AG04449 (cell line): ENCODE data around the gene RAD9A.
A peak's percentile ranks its signal among the peaks of the same experiment; 100 is the strongest.

ENCODE experiments used
- CTCF ChIA-PET: fragments of 350-600 bp; formaldehyde crosslinking; extraction: SDS; loops from one replicate; lab custom pipeline; 2021; ENCODE audit warnings: antibody characterized with exemption; lab: Yijun Ruan, JAX
- POLR2A ChIA-PET: fragments of 400-600, 350-600 bp; formaldehyde crosslinking; extraction: SDS; loops from one replicate; lab custom pipeline; 2020; ENCODE audit warnings: antibody characterized with exemption, inconsistent platforms; lab: Yijun Ruan, JAX
- DNase-seq: peaks from one replicate; pipeline ENCODE4 v3.0.0-alpha.2; 2010; ENCODE audit warnings: low read depth, low spot score
- H3K4me3 ChIP-seq: 2 replicates; pipeline ENCODE4 v1.5.1; 2011; ENCODE audit warnings: low read depth, mild to moderate bottlenecking, control low read depth, low read length
- CTCF ChIP-seq: IDR thresholded peaks from one replicate; pipeline ENCODE4 v1.5.1; 2011; ENCODE audit warnings: mild to moderate bottlenecking, moderate library complexity, low read length, control low read depth, inconsistent platforms; ENCODE audit not compliant: insufficient read depth; ENCODE audit errors: missing control alignments

RAD9A gene

GRCh38 chr11:67366546-67366945 lies 25.2 kb upstream of the RAD9A start:
- ChIA-PET POLR2A (no interaction called here), CTCF (interaction anchor here (41.2 to 47.5 kb wide), 2 partner anchors 2 to 14 kb away, joined by 2108 read pairs; partner anchors contain the start of genes CLCF1, POLD4, PPP1CA and RAD9A)
- no peak for DNase-seq
- no peak for TF ChIP-seq CTCF
- no peak overlapping the region for H3K4me3 ChIP-seq

GRCh38 chr11:67366961-67367760 lies 24.6 kb upstream of the RAD9A start:
- H3K4me3 ChIP-seq, result no peak overlapping the region
- ChIA-PET POLR2A (interaction anchor here (0.8 kb wide), 1 partner anchor 52 kb away, joined by 3 read pairs; no protein-coding TSS in a partner anchor), CTCF (interaction anchor here (41.2 to 47.5 kb wide), 2 partner anchors 2 to 14 kb away, joined by 2108 read pairs; partner anchors contain the start of genes CLCF1, POLD4, PPP1CA and RAD9A)
- DNase-seq, result no peak
- TF ChIP-seq CTCF, result no peak

DNA sequence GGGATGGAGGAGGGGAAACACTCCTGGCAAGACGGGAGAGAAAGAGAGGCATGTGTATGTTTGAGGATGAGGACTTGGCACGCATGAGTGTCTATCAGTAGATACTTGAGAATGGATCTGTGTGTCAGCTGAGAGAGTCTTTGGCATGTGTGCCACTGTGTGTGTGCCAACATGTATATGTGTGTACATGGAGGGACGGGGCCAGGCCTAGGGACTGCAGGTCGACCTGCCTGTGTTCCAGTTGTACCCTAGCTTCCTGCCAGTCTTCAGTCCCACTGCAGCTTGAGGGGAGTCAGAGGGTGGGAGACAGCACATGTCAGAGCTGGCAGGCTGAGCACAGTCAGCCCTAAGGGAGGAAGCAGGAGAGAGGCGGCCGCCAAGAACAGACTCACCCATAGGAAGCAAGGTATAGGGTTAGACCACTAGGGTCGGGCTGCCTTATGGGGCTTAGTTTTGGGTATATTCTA lies 24.0 kb upstream of the RAD9A start:
- POLR2A ChIA-PET, result interaction anchor here (0.8 kb wide), 1 partner anchor 52 kb away, joined by 3 read pairs; no protein-coding TSS in a partner anchor
- no peak overlapping the region for H3K4me3 ChIP-seq
- CTCF ChIA-PET, result interaction anchor here (41.2 to 47.5 kb wide), 2 partner anchors 1 to 13 kb away, joined by 2108 read pairs; partner anchors contain the start of genes CLCF1, POLD4, PPP1CA and RAD9A
- TF ChIP-seq CTCF, result no peak
- no peak for DNase-seq

DNA sequence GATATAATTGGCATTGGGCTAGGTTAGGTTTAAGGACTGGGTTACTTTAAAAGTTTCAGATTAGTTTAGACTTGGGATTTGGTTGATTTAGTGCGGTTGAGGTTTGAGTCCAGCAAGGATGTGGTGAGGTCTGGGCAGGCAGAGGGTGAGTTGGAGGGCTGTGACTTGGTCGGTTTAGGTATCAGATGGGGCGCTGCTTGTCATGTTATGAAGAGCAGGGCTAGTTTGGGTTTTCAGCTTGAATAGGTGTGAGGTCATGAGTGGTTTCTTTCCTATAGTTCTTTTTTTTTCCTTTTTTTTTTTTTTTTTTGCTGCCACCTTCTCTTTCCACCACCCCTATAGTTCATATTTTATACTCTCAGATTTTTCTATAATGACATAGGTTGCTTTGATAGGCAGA lies 23.2 kb upstream of the RAD9A start:
- no peak overlapping the region for H3K4me3 ChIP-seq
- POLR2A ChIA-PET, result interaction anchor here (1.0 to 7.0 kb wide), 2 partner anchors 14 to 15 kb away, joined by 3 to 76 read pairs; partner anchors contain the start of gene POLD4
- CTCF ChIA-PET, result interaction anchor here (41.2 to 47.5 kb wide), 2 partner anchors 0 to 12 kb away, joined by 2108 read pairs; partner anchors contain the start of genes CLCF1, POLD4, PPP1CA and RAD9A
- TF ChIP-seq CTCF, result no peak
- DNase-seq, result no peak

GRCh38 chr11:67369275-67369674 lies 22.5 kb upstream of the RAD9A start:
- POLR2A ChIA-PET, result interaction anchor here (0.6 to 7.0 kb wide), 5 partner anchors 12 to 52 kb away, joined by 3 to 76 read pairs (median 3); partner anchors contain the start of gene POLD4

More at GRCh38 chr11:67369275-67369674, 22.5 kb upstream of the RAD9A start:
- H3K4me3 ChIP-seq, result peak overlapping the region; percentile 23
- DNase-seq, result no peak
- CTCF ChIA-PET, result interaction anchor here (0.9 to 47.5 kb wide), 3 partner anchors 0 to 24 kb away, joined by 3 to 2108 read pairs (median 2108); partner anchors contain the start of genes CLCF1, POLD4, PPP1CA and RAD9A
- TF ChIP-seq CTCF, result no peak
